ENCODE data around the gene TTC39B.

The TTC39B gene

GRCh38 chr9:15274425-15274824 lies 32.6 kb downstream of the TTC39B start:
- Histone ChIP-seq H3K4me1 (no peaks in the 10 kb centered on the region), H3K36me3 (ENCODE audit: control insufficient read depth, insufficient read depth, low read length) (no peaks in the 10 kb centered on the region), H3K27me3 (ENCODE audit: control insufficient read depth, insufficient read depth, low read length) (no peaks in the 10 kb centered on the region), H2AFZ (no peak overlapping the region), H3K27ac (no peak overlapping the region), H3K9me3 (ENCODE audit: control insufficient read depth, low read length) (no peaks in the 10 kb centered on the region), H3K4me2 (ENCODE audit: low read length) (no peak overlapping the region), H3K79me2 (no peaks in the 10 kb centered on the region), H3K4me3 (ENCODE audit: low read depth, low read length) (no peak overlapping the region), H3K9ac (no peak overlapping the region)
- no peak for TF ChIP-seq CTCF (IDR thresholded peaks at IDR 0.05)

- Histone ChIP-seq H3K4me3 (ENCODE audit: low read depth, low read length) (no peak overlapping the region), H3K27me3 (ENCODE audit: control insufficient read depth, insufficient read depth, low read length) (no peaks in the 10 kb centered on the region), H3K4me1 (no peaks in the 10 kb centered on the region), H3K27ac (no peak overlapping the region), H3K79me2 (no peaks in the 10 kb centered on the region), H3K36me3 (ENCODE audit: control insufficient read depth, insufficient read depth, low read length) (no peaks in the 10 kb centered on the region), H3K9ac (no peak overlapping the region), H3K4me2 (ENCODE audit: low read length) (no peak overlapping the region), H3K9me3 (ENCODE audit: control insufficient read depth, low read length) (no peaks in the 10 kb centered on the region), H2AFZ (no peak overlapping the region)
- no peak for TF ChIP-seq CTCF (IDR thresholded peaks at IDR 0.05)
Observed at GRCh38 chr9:15272377-15272928, 34.6 kb downstream of the TTC39B start.

- Histone ChIP-seq H3K4me2 (ENCODE audit: low read length) (no peak overlapping the region), H3K9ac (no peak overlapping the region), H3K4me1 (no peaks in the 10 kb centered on the region), H3K9me3 (ENCODE audit: control insufficient read depth, low read length) (no peaks in the 10 kb centered on the region), H3K36me3 (ENCODE audit: control insufficient read depth, insufficient read depth, low read length) (no peaks in the 10 kb centered on the region), H3K79me2 (no peaks in the 10 kb centered on the region), H2AFZ (no peak overlapping the region), H3K27ac (no peak overlapping the region), H3K27me3 (ENCODE audit: control insufficient read depth, insufficient read depth, low read length) (no peaks in the 10 kb centered on the region), H3K4me3 (ENCODE audit: low read depth, low read length) (no peak overlapping the region)
- TF ChIP-seq CTCF (IDR thresholded peaks at IDR 0.05) = no peak
Observed at GRCh38 chr9:15271403-15271802, 35.6 kb downstream of the TTC39B start.

GRCh38 chr9:15268782-15269181 lies 38.2 kb downstream of the TTC39B start:
- Histone ChIP-seq H3K27ac (no peak overlapping the region), H2AFZ (no peak overlapping the region), H3K9me3 (ENCODE audit: control insufficient read depth, low read length) (no peaks in the 10 kb centered on the region), H3K27me3 (ENCODE audit: control insufficient read depth, insufficient read depth, low read length) (no peaks in the 10 kb centered on the region), H3K9ac (no peak overlapping the region), H3K4me3 (ENCODE audit: low read depth, low read length) (no peak overlapping the region), H3K4me2 (ENCODE audit: low read length) (no peak overlapping the region), H3K4me1 (no peaks in the 10 kb centered on the region), H3K36me3 (ENCODE audit: control insufficient read depth, insufficient read depth, low read length) (no peaks in the 10 kb centered on the region), H3K79me2 (no peaks in the 10 kb centered on the region)
- TF ChIP-seq CTCF (IDR thresholded peaks at IDR 0.05) = no peak

GRCh38 chr9:15268317-15268716 lies 38.7 kb downstream of the TTC39B start:
- Histone ChIP-seq H3K9me3 (ENCODE audit: control insufficient read depth, low read length) (no peaks in the 10 kb centered on the region), H3K4me3 (ENCODE audit: low read depth, low read length) (no peak overlapping the region), H3K27me3 (ENCODE audit: control insufficient read depth, insufficient read depth, low read length) (no peaks in the 10 kb centered on the region), H3K4me1 (no peaks in the 10 kb centered on the region), H3K36me3 (ENCODE audit: control insufficient read depth, insufficient read depth, low read length) (no peaks in the 10 kb centered on the region), H3K4me2 (ENCODE audit: low read length) (no peak overlapping the region), H2AFZ (no peak overlapping the region), H3K79me2 (no peaks in the 10 kb centered on the region), H3K27ac (no peak overlapping the region), H3K9ac (no peak overlapping the region)
- TF ChIP-seq CTCF (IDR thresholded peaks at IDR 0.05) = no peak
